GM12874 (cell line): Measurements from ENCODE around the gene ELMO1.

Experiments
- TF ChIP-seq, protein P1 (sequence below): IDR thresholded peaks from 2 replicates; pipeline ENCODE4 v1.5.1; 2011; ENCODE audit warnings: low read depth, mild to moderate bottlenecking, control low read depth, low read length, moderate library complexity; ENCODE audit not compliant: insufficient read depth

ELMO1 gene

GRCh38 chr7:37330775-37331174 lies 117.9 kb downstream of the ELMO1 start:
- TF ChIP-seq, protein P1, sequence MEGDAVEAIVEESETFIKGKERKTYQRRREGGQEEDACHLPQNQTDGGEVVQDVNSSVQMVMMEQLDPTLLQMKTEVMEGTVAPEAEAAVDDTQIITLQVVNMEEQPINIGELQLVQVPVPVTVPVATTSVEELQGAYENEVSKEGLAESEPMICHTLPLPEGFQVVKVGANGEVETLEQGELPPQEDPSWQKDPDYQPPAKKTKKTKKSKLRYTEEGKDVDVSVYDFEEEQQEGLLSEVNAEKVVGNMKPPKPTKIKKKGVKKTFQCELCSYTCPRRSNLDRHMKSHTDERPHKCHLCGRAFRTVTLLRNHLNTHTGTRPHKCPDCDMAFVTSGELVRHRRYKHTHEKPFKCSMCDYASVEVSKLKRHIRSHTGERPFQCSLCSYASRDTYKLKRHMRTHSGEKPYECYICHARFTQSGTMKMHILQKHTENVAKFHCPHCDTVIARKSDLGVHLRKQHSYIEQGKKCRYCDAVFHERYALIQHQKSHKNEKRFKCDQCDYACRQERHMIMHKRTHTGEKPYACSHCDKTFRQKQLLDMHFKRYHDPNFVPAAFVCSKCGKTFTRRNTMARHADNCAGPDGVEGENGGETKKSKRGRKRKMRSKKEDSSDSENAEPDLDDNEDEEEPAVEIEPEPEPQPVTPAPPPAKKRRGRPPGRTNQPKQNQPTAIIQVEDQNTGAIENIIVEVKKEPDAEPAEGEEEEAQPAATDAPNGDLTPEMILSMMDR, result no peak

DNA sequence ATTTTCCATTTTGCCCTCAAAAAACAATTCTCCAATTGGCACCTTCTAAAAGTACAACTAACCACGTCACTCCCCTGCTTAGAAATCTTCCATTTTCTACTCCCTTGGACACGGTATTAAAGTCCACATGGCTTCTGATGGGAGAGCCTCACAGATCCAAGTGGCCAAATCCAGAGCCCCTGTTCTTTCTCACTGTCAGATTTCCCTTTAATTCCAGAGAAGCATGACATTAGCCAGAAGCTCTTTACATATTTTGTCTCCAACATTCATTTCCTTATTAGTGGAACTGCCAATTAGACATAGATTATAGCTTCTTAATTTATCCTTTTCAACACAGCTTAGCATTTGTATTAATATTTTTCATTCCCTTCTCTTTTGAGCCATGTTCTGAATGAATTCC lies 118.7 kb downstream of the ELMO1 start:
- TF ChIP-seq, protein P1, result no peak

- TF ChIP-seq, protein P1, result no peak
These were observed 121.4 kb downstream of the ELMO1 start for GRCh38 chr7:37327288-37327687.

DNA sequence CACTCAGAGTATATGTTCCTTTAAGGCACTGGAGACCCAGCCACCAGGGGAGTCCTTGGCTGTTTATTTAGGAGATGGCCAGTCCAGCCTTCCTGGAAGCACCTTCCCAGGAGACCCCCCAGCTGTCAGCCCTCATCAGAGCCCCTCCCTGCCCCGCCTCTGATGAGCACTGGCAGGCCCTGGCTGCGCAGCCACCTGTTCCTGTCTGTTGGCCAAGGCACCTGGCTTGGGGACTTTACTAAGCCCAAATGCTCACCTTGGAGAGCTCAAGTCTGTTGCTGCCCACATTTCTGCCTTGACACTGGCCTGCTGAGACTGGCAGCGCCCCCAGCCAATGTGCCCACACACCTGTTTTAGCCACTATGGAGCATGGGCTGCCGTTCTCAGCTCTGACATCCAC lies 124.7 kb downstream of the ELMO1 start:
- TF ChIP-seq, protein P1, result no peak

DNA sequence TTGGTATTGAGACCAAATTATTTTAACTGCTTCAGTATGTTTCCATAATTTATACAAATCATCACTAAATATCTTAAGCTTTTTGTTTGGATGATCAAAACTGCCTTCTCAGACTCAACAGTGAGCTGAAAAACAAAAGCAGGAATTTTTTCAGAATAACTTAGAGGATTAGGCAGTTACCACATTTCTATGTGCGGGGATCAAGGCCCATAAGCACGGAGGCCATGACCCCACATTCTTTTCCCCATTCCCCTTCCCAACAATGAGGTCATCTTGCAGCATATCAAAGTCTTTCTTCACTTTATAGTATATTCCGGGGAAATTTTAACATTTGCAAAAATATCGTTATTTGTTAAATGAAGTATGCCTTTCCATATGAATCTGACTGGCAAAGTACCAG lies 125.8 kb downstream of the ELMO1 start:
- TF ChIP-seq, protein P1, result no peak

DNA sequence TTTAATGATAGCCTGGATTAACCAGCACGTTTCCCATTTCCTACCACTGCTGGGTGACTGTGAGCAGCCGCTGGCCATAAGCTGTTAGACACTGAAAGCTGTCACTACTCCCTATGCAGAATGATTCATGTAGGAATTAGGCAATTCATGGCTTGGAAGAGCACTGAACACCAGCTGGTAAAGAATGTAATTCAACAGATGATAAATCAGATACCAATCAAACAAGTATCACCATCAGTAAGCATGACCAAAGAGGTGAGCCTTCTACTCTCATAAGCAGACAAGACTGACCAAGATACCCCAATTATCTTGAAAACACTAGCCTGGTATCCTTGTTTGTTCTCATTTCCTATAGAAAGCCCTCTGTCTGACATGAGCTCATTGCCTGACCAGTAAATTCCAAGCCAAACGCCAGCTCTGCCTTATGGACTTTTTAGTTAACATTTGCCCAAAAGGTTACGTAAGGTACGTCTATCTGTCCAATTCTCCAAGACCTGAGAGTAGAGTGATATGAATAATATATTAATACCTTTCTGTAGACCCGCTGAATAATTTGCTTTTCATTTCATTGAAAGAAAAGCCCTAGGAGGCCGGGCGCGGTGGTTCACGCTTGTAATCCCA lies 127.7 kb downstream of the ELMO1 start:
- TF ChIP-seq, protein P1, result no peak

DNA sequence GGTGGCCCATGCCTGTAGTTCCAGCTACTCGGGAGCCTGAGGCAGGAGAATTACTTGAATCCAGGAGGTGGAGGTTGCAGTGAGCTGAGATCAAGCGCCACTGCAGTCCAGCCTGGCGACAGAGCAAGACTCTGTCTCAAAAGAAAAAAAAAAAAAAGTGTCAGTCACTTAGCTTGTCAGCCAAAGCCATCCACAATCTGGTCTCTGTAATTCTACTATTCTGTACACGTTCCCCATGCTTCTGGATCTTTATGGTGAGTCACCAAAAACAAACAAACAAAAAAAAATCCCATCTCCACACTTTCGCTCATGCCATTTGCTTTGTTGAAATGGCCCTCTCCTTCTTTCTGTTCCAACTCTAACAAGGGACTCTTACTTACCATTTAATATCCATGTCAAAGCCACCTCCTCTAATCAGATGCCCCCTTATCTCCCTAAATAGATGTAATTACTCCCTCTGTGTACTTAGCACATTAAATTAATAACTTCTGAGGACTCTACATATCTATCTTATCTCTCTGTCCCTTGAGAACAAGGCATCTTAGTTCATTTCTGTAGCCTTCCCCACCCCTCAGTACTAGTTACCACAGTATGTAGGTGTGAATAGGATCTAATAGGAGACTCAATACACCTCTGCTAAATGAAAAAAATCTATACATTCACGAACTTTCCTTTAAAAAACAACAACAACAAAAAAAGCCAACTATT lies 128.4 kb downstream of the ELMO1 start:
- TF ChIP-seq, protein P1, result no peak
